ENCODE measurements around the gene TOGARAM1. TPM values are rescaled to one million over a fixed set of nuclear protein-coding genes. Genes with fewer than 3 reads are reported as not detected.

The TOGARAM1 gene
- polyA plus RNA-seq, 1 experiment, result 13.2 TPM

- no peak for TF ChIP-seq CTCF (IDR thresholded peaks at IDR 0.05; ENCODE audit: low read depth, low read length)
- Histone ChIP-seq H3K27me3 (ENCODE audit: control insufficient read depth, insufficient read depth, low read length) (no peaks in the 10 kb centered on the region), H3K4me3 (ENCODE audit: low read depth, low read length) (no peak overlapping the region), H3K27ac (ENCODE audit: low read depth, low read length) (no peak overlapping the region), H3K9me3 (ENCODE audit: control insufficient read depth, insufficient read depth, low read length) (peaks cover 3% of the 10 kb centered on the region; the same call in 1 of the 2 replicates)
- ChIA-PET POLR2A (no interaction called here), CTCF (no interaction called here)
- no peak for DNase-seq (ENCODE audit: low read depth, low spot score)
Measured at GRCh38 chr14:44937547-44937946, 24.4 kb upstream of the TOGARAM1 start.

GRCh38 chr14:44940211-44940610 is 21.8 kb upstream of the TOGARAM1 start:
- Histone ChIP-seq H3K27me3 (ENCODE audit: control insufficient read depth, insufficient read depth, low read length) (no peaks in the 10 kb centered on the region), H3K9me3 (ENCODE audit: control insufficient read depth, insufficient read depth, low read length) (peaks cover 3% of the 10 kb centered on the region; the same call in 1 of the 2 replicates), H3K4me3 (ENCODE audit: low read depth, low read length) (no peak overlapping the region), H3K27ac (ENCODE audit: low read depth, low read length) (no peak overlapping the region)
- no peak for DNase-seq (ENCODE audit: low read depth, low spot score)
- CTCF ChIA-PET, result no interaction called here
- no peak for TF ChIP-seq CTCF (IDR thresholded peaks at IDR 0.05; ENCODE audit: low read depth, low read length)
- POLR2A ChIA-PET, result no interaction called here

- H3K9me3 ChIP-seq (ENCODE audit: control insufficient read depth, insufficient read depth, low read length), result peaks cover 3% of the 10 kb centered on the region; the same call in 1 of the 2 replicates
- no peaks in the 10 kb centered on the region for H3K27me3 ChIP-seq (ENCODE audit: control insufficient read depth, insufficient read depth, low read length)
- H3K27ac ChIP-seq (ENCODE audit: low read depth, low read length), result no peak overlapping the region
- TF ChIP-seq CTCF (IDR thresholded peaks at IDR 0.05; ENCODE audit: low read depth, low read length), result no peak
- ChIA-PET CTCF (no interaction called here), POLR2A (no interaction called here)
- no peak overlapping the region for H3K4me3 ChIP-seq (ENCODE audit: low read depth, low read length)
- DNase-seq (ENCODE audit: low read depth, low spot score), result no peak
Measured at GRCh38 chr14:44940944-44941343, 21.0 kb upstream of the TOGARAM1 start.

- POLR2A ChIA-PET, result no interaction called here
- Histone ChIP-seq H3K27me3 (ENCODE audit: control insufficient read depth, insufficient read depth, low read length) (no peaks in the 10 kb centered on the region), H3K4me3 (ENCODE audit: low read depth, low read length) (no peak overlapping the region), H3K27ac (ENCODE audit: low read depth, low read length) (no peak overlapping the region), H3K9me3 (ENCODE audit: control insufficient read depth, insufficient read depth, low read length) (peaks cover 3% of the 10 kb centered on the region; the same call in 1 of the 2 replicates)
- TF ChIP-seq CTCF (IDR thresholded peaks at IDR 0.05; ENCODE audit: low read depth, low read length), result no peak
- DNase-seq (ENCODE audit: low read depth, low spot score), result no peak
- CTCF ChIA-PET, result no interaction called here
Measured at GRCh38 chr14:44941591-44941990, 20.4 kb upstream of the TOGARAM1 start.

- Histone ChIP-seq H3K4me3 (ENCODE audit: low read depth, low read length) (no peak overlapping the region), H3K9me3 (ENCODE audit: control insufficient read depth, insufficient read depth, low read length) (peaks cover 3% of the 10 kb centered on the region; the same call in 1 of the 2 replicates), H3K27me3 (ENCODE audit: control insufficient read depth, insufficient read depth, low read length) (no peaks in the 10 kb centered on the region), H3K27ac (ENCODE audit: low read depth, low read length) (no peak overlapping the region)
- POLR2A ChIA-PET, result no interaction called here
- no peak for TF ChIP-seq CTCF (IDR thresholded peaks at IDR 0.05; ENCODE audit: low read depth, low read length)
- CTCF ChIA-PET, result no interaction called here
- no peak for DNase-seq (ENCODE audit: low read depth, low spot score)
Measured at GRCh38 chr14:44942436-44942835, 19.6 kb upstream of the TOGARAM1 start.

All from AG04450 (cell line).